Epithelial cell of esophagus (primary cell): ENCODE data around the gene EML6.
A peak's percentile ranks its signal among the peaks of the same experiment; 100 is the strongest.

Experiments
- DNase-seq: peaks from one replicate; pipeline ENCODE4 v3.0.0; 2010; ENCODE audit warnings: low read depth
- H3K4me3 ChIP-seq: 2 replicates; pipeline ENCODE4 v1.5.1; 2011; ENCODE audit warnings: mild to moderate bottlenecking, low read length, control low read depth
- CTCF ChIP-seq: IDR thresholded peaks from 2 replicates; pipeline ENCODE4 v1.5.1; 2011; ENCODE audit warnings: low read depth, mild to moderate bottlenecking, low read length, control low read depth, inconsistent platforms; ENCODE audit not compliant: insufficient read depth; ENCODE audit errors: missing control alignments

EML6 gene

GRCh38 chr2:54895730-54896129, 172.3 kb downstream of the EML6 start:
- no peak for TF ChIP-seq CTCF
- H3K4me3 ChIP-seq: no peak overlapping the region
- no peak for DNase-seq

GRCh38 chr2:54897420-54898310, 174.2 kb downstream of the EML6 start:
- no peak for DNase-seq
- TF ChIP-seq CTCF: no peak
- H3K4me3 ChIP-seq: no peak overlapping the region

GRCh38 chr2:54898456-54899226, 175.2 kb downstream of the EML6 start:
- H3K4me3 ChIP-seq: no peak overlapping the region
- no peak for TF ChIP-seq CTCF
- DNase-seq: no peak

DNA sequence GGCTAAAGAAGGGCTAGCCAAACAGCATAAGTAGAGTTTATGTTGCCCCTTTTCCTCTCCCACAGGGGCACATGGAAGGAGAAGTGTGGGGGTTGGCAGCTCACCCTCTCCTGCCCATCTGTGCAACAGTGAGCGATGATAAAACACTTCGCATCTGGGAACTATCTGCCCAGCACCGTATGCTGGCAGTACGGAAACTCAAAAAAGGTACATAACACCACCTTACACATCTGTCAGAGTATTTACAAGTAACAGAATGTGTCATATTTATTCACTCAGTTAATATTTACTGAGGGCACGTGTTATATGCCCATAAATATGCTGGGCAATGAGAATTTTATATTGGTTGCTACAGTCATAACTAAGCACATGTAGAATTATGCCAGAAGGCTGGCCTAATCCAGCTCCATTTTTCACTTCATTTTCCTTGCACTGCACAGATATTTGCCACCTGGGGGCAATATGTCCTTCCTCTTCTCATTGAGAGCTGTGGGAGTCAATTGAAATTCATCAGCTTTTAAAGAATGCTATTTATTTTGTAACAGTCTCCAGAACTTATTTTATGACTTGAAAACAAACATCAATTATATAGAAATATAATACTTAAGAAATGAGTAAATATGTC, 176.2 kb downstream of the EML6 start:
- DNase-seq: peak; percentile 63
- peak; percentile 69 for TF ChIP-seq CTCF

GRCh38 chr2:54901224-54901986, 177.9 kb downstream of the EML6 start:
- H3K4me3 ChIP-seq: no peak overlapping the region
- no peak for DNase-seq
- TF ChIP-seq CTCF: no peak

More for the DNA sequence above, 176.2 kb downstream of the EML6 start:
- no peak overlapping the region for H3K4me3 ChIP-seq

- no peak overlapping the region for H3K4me3 ChIP-seq
- no peak for TF ChIP-seq CTCF
- DNase-seq: no peak
These were observed 179.3 kb downstream of the EML6 start for GRCh38 chr2:54902763-54903162.
